ENCODE results near the gene WWOX.

GRCh38 chr16:78443542-78444364 lies 344.3 kb downstream of the WWOX start:
- TF ChIP-seq EZH2 (IDR thresholded peaks at IDR 0.05; ENCODE audit: low read depth): no peak
- TF ChIP-seq CTCF (conservative IDR thresholded peaks at IDR 0.05): no peak

Data from PC-9 (cell line).